ENCODE measurements around the gene TRA2A. TPM values are rescaled to one million over a fixed set of nuclear protein-coding genes. Genes with fewer than 3 reads are reported as not detected.
A peak's percentile ranks its signal among the peaks of the same experiment; 100 is the strongest.
"Not testable (repeated sequence)": the region's sequence is repeated elsewhere in the genome, so short reads cannot be mapped to it uniquely, and the experiment has no call there.

The TRA2A gene
- total RNA-seq, 1 experiment from 2014 or later, result 37.0 TPM

- no peak for DNase-seq (ENCODE audit: low read depth)
These were observed 37.8 kb downstream of the TRA2A start for GRCh38 chr7:23494009-23494408.

GRCh38 chr7:23491502-23491901, 40.3 kb downstream of the TRA2A start:
- DNase-seq (ENCODE audit: low read depth), result peak; percentile 28

GRCh38 chr7:23490357-23491135, 41.2 kb downstream of the TRA2A start:
- peak; percentile 72 for DNase-seq (ENCODE audit: low read depth)

GRCh38 chr7:23488714-23489113, 43.1 kb downstream of the TRA2A start:
- not testable (repeated sequence) for DNase-seq (ENCODE audit: low read depth)

GRCh38 chr7:23487670-23488069, 44.1 kb downstream of the TRA2A start:
- no peak for DNase-seq (ENCODE audit: low read depth)

GRCh38 chr7:23486002-23486773, 45.6 kb downstream of the TRA2A start:
- DNase-seq (ENCODE audit: low read depth), result no peak

- DNase-seq (ENCODE audit: low read depth), result no peak
These were observed 49.1 kb downstream of the TRA2A start for GRCh38 chr7:23482686-23483085.

- DNase-seq (ENCODE audit: low read depth), result no peak
These were observed 53.6 kb downstream of the TRA2A start for GRCh38 chr7:23477962-23478866.

- no peak for DNase-seq (ENCODE audit: low read depth)
These were observed 54.7 kb downstream of the TRA2A start for GRCh38 chr7:23477157-23477499.

- no peak for DNase-seq (ENCODE audit: low read depth)
These were observed 55.3 kb downstream of the TRA2A start for GRCh38 chr7:23476286-23477156.

- DNase-seq (ENCODE audit: low read depth), result no peak
These were observed 56.3 kb downstream of the TRA2A start for GRCh38 chr7:23475576-23475839.

- no peak for DNase-seq (ENCODE audit: low read depth)
These were observed 56.8 kb downstream of the TRA2A start for GRCh38 chr7:23474829-23475575.

GRCh38 chr7:23474094-23474828, 57.5 kb downstream of the TRA2A start:
- DNase-seq (ENCODE audit: low read depth), result peak; percentile 100

GRCh38 chr7:23473844-23474093, 58.0 kb downstream of the TRA2A start:
- DNase-seq (ENCODE audit: low read depth), result no peak

- peak; percentile 39 for DNase-seq (ENCODE audit: low read depth)
These were observed 58.6 kb downstream of the TRA2A start for GRCh38 chr7:23472956-23473843.

- no peak for DNase-seq (ENCODE audit: low read depth)
These were observed 59.2 kb downstream of the TRA2A start for GRCh38 chr7:23472556-23472955.

GRCh38 chr7:23472046-23472445, 59.7 kb downstream of the TRA2A start:
- DNase-seq (ENCODE audit: low read depth), result no peak

GRCh38 chr7:23471106-23471859, 60.5 kb downstream of the TRA2A start:
- peak; percentile 96 for DNase-seq (ENCODE audit: low read depth)
